ENCODE results near the gene ZNF764.
"Not testable (repeated sequence)": the region's sequence is repeated elsewhere in the genome, so short reads cannot be mapped to it uniquely, and the experiment has no call there.

The ZNF764 gene

DNA sequence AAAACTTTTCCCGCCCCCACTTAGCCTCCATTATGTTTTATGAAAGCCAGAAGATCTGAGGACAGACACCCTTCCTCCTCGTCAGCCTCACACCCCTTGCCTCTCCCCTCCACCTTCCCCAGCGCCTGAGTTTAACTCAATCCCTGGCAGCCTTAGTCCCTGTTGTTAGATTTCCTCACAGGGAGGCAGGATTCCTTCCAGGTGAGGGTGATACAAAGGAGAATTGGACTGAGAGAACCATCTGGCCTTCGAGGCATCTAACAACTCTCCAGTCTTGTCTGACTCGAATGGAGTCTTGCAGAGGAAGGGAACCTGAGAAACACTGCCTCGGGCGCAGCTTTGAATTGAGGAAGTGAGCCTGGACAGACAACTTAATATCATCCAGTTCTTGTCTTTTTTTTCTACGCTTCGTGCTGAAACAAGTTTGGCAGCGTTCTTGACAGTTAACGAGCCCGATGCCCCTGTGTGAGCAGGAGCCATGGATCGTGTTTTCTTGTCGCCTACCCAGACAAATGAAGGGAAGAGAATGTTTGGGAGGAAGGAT, 30.5 kb downstream of the ZNF764 start:
- no peak for DNase-seq (ENCODE audit: low read depth)

DNA sequence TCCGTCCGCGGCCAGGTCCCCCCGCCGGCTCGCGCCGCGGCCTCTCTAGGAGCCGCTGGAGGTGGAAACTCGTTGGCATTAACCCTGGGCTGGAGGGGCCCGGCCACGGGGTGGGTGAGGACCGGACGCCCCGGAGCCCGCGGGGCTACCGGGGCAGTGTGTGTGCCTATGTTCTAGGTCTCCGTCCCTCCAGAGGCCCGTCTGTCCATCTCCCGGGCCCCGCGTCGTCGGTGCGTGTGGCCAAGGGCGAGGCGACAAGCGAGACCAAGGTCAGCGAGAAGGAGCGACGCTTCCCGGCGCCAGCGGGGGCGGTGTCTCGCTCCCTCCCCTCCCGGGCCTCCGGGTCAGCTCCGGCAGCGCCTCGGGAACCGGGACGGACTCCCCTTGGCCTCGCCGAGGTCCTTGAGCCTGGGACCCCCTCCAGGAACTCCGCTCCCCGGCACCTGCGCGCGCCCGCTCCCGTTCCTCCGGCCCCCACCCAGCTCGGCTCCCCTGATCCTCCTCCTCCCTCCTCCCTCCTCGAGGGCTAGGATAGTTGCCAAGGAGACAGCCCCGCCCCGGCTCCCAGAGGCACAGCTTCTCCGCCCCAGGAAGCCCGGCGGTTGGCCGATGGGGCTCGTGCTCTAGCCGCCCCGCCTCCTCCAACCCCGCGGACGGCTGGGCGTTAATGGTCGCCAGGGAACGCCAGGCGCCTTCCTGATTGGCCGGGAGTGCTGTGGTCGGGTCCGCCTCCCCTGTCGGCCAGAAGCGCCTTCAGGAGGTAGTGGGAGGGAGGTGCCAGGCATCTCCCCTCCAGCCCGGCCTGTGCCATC, 31.1 kb downstream of the ZNF764 start:
- peak; percentile 90 for DNase-seq (ENCODE audit: low read depth)

DNA sequence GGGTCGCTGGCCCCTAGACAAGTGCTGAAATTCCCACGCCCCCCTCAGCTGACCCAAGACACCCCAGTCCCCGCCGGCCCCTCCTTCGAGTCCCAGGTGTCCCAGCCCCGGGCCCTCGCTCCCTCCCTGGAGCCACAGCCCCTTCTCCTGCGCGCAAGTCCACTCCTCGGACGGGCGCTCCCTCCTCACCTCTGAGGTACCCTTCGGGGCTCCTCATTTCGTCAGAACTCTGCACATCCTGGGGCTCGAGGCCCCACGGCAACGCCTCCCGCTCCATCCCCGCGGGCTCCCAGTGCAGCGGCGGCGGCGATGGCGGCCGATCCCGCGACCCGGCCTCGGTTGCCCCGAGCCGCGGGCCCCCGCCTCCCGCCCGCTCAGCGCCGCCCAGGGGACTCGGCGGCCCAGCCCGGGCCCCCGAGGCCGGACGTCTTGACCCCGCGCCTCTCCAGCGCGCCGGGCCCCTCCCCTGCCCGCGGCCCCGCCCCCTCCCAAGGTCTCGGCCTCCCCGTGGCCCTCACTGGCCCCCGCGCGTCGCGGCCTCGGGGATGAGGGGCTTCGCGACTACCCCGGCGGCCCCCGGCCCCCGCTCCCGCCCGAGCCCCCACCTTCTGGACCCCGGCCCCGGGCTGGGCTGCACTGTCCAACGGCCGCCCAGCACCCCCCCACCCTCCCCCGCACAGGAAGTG, 31.9 kb downstream of the ZNF764 start, which contains the start of gene ZNF768:
Gene ZNF768, minus strand, starts transcription at position 430 of the 686 bp plus-strand sequence. Its CDS starts 153 bp downstream, at position 277.
- no peak for DNase-seq (ENCODE audit: low read depth)

DNA sequence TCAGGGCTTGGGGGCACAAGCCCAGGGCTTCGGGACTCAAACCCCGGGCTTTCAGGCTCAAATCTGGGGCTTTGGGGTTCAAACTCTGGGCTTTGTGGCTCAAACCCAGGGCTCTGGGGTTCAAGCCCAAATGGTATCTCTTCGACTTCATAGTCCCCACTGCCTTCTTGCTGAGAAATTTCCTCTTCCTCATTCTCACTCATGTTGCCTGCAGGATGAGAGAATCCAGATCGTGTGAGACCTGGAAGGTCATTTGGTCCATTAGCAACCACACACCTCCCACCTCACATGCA, 32.4 kb downstream of the ZNF764 start:
- no peak for DNase-seq (ENCODE audit: low read depth)

DNA sequence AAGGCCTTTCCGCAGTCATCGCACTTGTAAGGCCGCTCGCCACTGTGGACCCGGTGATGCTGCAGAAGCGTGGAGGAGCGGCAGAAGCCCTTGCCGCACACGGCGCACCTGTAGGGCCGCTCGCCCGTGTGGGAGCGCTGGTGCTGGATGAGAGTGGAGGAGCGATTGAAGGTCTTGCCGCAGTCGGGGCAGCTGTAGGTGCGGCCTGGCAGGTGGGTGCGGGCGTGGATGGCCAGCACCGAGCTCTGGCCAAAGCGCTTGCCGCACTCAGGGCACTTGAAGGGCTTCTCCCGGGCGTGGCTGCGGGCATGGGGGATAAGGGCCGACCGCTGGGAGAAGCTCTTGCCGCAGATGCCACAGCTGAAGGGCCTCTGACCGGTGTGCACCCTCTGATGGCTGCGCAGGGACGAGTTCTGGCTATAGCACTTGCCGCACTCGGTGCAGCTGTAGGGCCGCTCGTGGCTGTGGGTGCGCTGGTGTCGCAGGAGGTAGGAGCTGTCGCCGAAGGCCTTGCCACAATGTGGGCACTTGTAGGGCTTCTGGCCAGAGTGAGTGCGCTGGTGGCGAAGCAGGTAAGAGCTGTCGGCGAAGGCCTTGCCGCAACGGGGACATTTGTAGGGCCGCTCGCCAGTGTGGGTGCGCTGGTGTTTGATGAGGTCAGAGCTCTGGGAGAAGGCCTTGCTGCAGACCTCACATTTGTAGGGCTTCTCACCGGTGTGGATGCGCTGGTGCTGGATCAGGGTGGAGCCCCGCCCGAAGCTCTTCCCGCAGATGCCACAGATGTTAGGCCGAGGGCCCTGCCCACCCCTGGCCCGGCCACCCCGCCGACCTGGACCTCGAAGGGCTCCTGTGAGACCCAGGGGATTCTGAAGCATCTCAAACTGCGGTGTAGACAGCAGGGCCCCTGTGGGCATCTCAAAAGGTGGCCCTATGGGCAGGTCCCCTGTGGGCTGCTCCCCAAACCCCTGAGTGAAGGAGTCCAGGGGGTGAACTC, 33.3 kb downstream of the ZNF764 start:
- DNase-seq (ENCODE audit: low read depth) = no peak

DNA sequence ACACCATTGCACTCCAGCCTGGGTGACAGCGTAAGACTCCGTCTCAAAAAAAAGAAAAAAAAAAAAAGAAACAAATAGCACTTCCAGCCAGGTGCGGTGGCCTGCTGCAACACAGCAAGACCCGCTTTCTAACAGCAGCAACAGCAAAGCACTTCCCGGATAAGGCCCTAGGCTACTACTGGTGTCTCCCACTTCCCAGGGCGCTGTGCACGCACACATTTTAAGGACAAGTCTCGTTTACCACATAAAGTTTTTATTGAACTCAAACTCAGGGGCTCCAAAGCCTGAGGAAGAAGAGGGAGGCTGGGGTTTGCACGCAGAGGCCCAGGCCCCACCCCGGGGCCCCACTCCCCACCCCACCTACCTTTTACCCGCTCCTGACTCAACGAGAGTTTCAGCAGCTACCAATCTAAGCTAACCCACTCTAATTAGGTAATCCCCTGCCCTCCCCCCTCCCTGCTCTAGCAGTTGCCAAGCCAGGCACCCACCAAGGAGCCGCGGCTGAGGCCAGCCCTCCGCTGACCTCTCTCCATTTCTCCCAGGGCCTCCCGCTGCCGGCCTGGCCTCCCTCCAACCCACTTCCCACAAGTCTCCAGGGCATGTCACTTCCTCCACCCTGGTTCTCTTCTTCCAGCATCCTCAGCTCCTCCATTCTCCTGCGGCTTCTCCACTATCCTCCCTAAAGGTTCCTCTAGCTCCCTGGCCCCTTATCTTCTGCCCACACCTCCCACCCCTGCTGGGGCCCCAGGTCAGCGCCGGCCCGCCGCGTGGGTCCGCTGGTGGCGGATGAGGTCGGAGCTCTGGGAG, 34.2 kb downstream of the ZNF764 start:
- DNase-seq (ENCODE audit: low read depth) = no peak

DNA sequence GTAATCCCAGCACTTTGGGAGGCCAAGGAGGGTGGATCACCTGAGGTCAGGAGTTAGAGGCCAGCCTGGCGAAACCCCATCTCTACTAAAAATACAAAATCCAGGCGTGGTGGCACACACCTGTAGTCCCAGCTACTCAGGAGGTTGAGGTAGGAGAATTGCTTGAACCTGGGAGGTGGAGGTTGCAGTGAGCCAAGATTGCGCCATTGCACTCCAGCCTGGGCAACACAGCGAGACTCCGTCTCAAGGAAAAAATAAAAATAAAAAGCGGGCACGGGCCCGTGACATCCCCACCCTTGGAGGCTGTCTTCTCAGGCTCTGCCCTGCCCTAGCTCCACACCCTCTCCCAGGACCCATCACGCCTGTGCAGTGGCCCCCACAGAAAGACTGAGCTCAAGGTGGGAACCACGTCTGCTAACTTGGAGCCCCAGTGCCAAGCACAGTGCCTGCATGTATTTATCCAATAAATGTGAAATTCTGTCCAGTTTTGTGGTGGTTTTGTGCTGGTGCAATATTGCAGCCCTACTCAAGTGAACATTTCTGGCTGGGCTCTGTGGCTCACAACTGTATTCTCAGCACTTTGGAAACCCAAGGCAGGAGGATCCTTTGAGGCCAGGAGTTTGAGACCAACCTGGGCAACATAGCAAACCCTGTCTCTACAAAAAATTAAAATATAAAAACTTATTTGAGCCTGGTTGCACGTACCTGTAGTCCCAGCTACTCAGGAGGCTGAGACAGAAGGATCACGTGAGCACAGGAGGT, 35.3 kb downstream of the ZNF764 start:
- not testable (repeated sequence) for DNase-seq (ENCODE audit: low read depth)

DNA sequence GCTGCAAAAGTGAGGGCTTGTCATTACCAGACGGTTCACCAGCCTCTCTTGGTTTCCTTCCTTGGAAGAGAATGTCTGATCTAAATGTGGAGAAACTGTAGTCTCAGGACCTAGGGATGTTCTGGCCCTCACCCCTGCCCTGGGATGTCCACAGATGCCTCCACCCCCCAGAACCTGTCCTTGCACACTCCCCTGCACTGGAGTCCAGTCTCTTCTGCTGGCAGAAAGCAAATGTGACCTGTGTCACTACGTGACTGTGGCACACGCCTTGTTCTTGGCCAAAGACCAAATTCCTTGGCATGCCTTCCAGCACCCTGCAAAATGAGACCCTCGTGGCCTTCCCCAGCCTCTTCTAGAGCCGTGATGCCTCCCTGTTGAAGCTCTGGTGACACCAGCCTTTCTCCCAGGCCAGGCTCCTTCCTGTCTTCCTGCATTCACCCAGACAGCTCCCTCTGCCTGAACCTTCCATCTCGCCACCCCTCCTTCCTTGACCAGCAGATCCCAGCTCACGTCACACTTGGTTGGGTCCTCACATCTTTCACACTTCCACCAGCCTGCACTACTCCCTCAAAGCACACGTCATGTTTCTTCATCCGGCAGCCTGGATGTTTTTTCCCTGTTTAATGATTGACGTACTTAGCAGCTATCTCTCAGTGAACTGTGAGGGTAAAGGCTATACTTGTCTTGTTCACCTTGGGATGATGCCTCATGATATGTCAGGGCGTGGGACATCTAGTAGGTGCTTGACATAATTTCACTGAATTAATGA, 36.1 kb downstream of the ZNF764 start:
- DNase-seq (ENCODE audit: low read depth) = no peak

DNA sequence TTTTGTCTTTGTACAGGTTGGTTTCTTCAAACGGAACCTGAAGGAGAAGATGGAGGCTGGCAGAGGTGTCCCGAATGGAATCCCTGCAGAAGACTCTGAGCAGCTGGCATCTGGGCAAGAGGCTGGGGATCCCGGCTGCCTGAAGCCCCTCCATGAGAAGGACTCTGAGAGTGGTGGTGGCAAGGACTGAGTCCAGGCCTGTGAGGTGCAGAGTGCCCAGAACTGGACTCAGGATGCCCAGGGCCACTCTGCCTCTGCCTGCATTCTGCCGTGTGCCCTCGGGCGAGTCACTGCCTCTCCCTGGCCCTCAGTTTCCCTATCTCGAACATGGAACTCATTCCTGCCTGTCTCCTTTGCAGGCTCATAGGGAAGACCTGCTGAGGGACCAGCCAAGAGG, 36.7 kb downstream of the ZNF764 start:
- no peak for DNase-seq (ENCODE audit: low read depth)

DNA sequence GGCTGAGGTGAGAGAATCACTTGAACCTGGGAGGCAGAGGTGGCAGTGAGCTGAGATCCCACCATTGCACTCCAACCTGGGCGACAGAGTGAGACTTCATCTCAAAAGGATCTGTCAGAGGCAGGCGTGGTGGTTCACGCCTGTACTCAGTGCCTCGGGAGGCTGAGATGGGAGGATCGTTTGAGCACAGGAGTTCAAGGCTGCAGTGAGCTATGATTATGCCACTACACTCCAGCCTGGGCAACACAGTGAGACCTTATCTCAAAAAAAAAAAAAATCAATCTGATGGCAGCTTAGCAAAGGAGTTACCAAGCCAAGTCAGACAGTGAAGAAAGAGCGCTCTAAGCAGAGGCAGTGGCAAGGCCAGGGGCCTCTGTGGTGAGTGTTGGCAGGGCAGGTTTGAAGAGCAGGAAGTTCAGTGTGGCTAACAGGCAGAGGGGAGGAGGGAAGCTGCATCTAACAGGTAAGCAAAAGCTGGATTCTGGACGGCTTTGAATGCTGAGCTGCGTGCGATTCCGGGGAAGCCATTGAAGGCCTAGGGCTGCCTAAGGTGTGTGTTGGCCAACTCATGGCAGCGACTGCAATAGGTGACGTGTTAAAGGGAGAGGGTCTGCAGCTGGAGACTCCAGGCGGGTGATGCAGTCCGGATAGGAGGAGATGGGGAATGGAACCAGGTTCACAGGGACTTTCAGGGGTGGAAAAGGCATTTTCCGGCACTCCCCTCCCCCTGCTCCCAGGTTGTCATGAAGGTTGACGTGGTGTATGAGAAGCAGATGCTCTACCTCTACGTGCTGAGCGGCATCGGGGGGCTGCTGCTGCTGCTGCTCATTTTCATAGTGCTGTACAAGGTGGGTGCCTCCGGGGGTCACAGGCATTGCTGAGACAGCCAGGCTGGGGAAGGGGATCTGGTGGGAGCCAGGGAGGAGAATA, 38.8 kb downstream of the ZNF764 start:
- no peak for DNase-seq (ENCODE audit: low read depth)

DNA sequence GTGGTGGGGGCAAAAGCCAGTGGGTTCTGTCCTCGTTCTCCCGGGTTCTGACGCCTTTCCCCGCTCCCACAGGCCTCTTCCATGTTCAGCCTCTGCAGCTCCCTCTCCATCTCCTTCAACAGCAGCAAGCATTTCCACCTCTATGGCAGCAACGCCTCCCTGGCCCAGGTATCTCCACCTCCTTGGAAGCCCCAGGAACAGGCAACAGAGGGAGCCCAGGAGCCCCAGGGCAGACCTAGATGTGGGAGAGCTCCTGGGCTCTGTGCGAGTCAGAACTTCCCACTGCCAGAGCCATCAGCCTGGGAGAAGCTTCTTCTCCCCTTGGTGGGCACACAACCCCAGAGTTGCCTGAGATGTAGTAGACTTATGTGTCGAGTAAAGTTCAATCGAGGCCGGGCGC, 39.6 kb downstream of the ZNF764 start:
- DNase-seq (ENCODE audit: low read depth) = no peak

DNA sequence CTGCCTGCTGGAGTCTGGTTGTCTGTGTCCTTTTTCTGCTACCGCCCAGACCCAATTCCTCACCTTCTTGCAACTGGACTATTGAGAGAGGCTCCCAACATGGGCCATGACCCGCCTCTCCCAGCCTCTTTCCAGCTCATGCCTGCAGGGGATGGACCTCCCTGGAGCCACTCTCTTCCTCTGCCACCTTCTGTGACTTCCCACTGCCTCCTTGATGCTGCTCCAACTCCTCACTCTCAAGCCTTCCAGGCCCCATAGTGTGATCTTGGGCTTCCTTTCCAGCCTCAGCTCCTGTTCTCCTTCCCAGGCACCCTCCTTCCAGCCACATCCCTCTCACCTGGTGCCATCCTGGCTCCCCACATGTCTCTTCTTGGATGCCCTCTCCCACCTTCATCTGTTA, 42.9 kb downstream of the ZNF764 start:
- no peak for DNase-seq (ENCODE audit: low read depth)

DNA sequence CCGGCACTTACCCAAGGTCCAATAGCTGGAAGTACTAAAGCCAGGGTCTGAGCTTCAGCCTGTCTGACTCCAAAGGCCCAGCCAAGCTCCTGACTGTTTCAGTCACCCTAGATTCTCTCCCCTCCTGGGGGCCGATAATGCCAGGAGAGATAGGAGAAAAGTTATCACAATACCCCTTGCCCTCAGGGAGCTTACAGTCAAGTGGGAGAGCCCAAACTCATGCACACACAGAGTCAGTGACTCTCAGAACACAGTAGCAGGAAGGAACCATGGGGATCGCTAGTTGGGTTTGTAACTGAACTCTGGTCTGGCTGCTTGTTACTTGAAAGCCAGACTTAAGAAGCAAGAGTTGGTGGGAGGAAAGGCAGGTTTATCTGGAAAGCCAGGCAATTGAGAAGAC, 46.7 kb downstream of the ZNF764 start:
- DNase-seq (ENCODE audit: low read depth) = no peak

DNA sequence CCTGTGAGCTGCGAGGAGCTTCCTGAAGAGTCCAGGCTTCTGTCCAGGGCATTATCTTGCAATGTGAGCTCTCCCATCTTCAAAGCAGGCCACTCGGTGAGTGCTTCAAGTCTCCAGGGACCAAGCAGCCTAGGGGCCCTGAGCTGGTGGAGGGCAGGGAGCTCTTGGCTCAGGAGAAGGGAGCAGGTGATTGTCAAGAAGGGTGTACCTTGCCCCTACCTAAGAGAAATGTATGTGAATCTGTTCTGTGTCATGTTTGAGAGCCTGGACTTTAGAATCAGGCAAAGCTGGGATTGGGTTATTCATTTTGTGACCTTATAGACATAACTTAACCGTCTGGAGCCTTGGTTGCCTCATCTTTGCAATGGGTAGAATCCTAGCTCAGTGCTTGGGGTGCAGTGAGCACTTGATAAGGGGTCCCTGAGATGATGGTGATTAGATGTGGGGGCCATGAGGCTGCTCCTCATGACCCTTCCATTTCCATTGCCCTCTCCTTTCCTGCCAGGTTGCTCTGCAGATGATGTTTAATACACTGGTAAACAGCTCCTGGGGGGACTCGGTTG, 47.7 kb downstream of the ZNF764 start:
- DNase-seq (ENCODE audit: low read depth) = no peak

DNA sequence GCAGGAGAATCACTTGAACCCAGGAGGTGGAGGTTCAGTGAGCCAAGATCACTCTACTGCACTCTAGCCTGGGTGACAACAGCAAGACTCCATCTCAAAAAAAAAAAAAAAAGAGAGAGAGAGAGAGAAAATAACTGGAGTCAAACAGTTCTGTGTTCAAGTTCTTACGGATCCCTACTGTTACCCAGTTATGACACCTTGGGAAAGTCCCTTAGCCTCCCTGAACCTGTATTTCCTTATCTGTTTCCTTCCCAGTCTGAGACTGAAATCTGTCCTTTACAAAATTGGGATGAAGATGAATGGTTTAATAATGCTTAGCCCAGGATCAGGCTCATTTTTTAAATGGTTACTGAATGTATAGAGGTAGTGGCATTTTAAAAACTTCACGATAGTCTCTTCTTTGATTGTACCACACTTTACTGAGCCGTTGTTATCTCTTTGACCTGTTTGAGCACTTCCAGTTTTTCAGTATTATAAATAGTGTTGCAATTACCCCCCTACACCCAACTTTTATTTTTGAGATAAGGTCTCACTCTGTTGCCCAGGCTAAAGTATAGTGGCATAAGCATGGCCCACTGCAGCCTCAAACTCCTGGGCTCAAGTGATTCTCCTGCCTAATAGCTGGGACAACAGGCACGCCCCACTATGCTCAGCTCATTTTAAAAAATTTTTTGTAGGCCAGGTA, 49.0 kb downstream of the ZNF764 start:
- no peak for DNase-seq (ENCODE audit: low read depth)

All from activated T-cell treated with anti-CD3 and anti-CD28 coated beads for 24 hours (primary cell).